HG03039 (cell line): ENCODE measurements around the gene SLC7A14.

ENCODE experiments used
- ATAC-seq: cut with Tn5 transposase; IDR thresholded peaks from one replicate; pipeline ENCODE4 v1.9.1; 2021; ENCODE audit warnings: mild to moderate bottlenecking, moderate library complexity; ENCODE audit not compliant: unreplicated experiment

Gene SLC7A14

DNA sequence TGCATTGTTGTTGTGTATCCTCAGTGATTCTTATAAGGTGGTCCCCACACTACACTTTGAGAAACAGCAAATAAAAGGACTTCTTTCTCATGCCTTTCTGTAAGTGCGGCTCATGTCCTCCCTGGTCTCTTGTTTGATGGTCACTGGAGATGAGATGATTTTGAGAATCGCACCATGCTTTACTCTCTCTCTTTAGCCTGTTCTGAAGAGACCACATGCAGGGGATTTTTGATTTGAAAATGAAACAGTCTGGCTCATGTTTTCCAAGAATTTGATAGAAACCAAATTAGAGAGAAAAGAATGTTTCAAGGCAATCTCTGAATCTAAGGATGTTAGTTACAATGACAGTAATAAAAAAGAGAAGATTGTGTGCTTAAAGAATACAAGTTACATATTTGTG lies 149.2 kb downstream of the SLC7A14 start:
- no peak for ATAC-seq

DNA sequence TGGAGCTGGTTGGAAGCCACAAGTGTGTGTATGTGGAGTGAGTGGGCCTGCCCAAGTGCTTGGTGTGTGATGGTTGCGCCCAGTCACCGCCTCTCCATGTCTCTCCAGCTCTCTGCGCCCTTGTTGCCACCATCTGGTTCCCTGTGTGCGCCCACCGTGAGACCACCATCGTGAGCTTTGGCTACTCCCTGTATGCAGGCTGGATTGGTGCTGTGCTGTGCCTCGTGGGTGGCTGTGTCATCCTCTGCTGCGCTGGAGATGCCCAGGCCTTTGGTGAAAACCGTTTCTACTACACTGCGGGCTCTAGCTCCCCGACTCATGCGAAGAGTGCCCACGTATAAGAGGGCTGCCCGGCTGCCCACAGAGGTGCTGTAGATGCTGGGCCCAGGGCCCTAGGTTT lies 153.5 kb downstream of the SLC7A14 start:
- no peak for ATAC-seq

DNA sequence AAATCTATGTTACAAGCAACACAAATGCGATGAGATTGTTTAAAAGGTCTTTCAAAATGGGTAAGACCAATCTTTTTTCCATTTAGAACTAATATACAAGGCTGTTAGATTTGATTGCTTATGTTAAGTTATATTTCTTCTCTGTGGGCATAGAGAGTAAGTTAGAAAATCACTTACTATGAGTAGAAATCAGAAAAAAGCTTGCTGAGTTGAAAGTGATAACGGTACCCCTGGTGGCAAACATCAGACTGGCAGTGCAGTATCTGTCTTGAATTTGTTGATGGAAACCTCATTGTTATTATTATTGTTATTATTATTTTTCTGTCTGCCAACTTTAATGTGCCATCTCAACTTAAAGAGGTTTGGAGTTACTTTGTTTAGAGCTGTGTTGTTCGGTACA lies 154.8 kb downstream of the SLC7A14 start:
- ATAC-seq, result no peak

DNA sequence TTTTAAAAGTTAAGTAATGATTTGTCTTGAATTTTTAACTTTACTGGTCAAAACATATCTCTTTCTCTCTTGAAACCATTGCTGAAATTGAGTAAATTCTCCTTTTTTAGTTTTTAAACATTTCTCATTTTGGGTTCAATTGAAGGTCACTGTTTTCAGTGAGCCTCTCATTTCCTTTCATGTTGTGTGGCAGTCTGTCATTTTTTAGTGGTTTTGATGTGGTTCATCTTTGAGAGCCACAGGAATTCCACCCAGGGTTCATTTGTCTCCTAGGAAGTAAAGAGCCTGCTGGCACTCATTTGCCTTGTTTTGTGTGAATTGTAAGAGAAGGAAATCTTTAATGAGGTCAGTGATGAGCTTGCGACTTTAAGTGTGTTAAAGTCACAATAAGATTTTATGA lies 156.8 kb downstream of the SLC7A14 start:
- no peak for ATAC-seq

DNA sequence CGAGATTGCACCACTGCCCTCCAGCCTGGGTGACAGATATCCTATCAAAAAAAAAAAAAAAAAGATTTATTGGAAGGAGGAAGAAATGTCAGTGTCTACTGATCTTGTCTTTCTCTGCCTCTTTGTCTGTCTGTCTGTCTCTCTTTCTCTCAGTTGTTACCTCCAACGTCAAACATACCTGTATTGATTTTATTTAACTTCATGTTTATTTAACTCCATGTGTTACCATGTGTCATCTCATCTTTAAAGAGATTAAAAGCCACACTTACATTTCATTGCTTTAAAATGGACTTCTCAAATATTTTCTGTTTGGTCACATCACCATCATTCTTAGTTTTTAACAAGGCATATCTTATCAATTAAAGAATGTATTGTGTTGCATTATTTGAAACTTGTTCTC lies 157.8 kb downstream of the SLC7A14 start:
- no peak for ATAC-seq

DNA sequence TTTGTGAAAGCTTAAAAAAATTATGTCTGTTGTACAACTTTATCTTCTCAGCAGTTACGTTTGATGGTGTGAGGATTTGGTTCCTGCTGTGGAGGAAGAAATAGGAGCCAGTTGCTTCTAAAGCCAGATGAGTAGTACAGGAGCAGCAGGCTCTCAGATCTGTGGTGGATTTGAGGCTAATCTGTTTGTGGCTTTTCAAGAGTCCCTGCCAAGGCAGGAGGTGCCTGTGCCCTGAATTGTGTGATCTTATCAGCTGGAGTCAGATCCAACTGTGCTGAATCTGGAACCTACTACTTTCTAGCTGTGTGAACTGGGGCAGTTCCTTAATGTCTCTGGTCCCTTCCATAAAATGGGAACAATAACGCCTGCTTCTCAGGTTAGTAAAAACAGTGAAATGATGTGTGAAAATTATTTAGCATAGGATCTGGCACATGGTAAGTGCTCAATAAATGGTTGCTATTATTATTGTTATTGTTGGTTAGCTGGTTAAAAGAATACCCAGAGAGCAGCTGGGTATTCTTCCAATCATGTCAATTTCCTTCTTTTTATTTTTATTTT lies 159.6 kb downstream of the SLC7A14 start:
- no peak for ATAC-seq

DNA sequence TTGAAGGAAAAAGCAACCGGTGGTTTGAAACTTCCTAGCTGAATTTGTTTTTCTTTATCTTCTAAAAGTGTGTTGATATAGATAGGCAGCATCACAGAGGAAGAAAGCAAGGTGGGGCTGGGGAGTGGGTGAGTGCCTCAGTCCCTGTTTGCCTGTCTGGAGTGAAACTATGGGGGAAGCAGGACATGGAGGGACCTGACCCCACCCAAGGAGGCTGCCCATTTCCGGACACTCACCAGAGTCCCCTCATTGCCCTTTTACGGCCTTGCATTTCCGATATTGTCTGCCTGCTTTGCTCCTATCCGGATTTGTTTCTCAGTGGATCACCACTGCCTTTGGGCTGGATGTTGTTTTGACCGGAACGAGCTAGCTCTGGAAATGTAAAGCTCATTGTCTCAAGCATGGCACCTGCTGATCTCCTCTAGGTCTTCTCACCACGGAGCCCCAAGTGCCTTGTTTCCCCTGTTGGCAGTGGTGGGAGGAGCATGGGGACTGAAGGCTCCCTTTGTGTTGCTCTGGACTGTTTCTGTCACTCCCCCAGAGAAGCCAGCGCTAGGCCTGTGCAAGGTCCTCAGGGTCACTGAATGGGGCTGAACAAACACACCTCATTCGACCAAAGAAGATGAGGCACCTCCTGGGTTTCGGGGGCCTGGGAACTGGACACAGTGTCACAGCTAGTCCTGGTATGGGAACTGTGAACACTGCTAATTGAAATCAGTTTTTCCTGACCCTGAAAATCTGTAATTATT lies 160.2 kb downstream of the SLC7A14 start:
- no peak for ATAC-seq

DNA sequence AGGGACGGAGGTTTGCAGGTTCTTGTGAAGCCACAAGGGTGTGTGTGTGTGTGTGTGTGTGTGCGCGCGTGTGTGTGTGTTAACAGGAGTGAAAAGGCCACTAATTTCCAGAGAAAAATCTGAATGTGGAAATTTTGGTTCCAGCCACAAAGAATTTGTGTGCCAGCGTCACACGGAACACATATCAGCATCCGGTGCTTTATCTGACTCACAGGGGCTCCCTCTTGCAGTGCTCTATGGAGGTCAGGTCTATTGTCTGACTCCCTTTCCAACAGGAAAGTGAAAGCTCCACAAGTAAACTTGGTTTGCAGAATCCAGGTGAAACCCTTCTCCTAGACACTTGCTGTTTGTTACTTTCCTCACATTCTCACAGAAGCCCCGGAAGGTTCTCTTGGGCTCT lies 161.0 kb downstream of the SLC7A14 start:
- no peak for ATAC-seq

DNA sequence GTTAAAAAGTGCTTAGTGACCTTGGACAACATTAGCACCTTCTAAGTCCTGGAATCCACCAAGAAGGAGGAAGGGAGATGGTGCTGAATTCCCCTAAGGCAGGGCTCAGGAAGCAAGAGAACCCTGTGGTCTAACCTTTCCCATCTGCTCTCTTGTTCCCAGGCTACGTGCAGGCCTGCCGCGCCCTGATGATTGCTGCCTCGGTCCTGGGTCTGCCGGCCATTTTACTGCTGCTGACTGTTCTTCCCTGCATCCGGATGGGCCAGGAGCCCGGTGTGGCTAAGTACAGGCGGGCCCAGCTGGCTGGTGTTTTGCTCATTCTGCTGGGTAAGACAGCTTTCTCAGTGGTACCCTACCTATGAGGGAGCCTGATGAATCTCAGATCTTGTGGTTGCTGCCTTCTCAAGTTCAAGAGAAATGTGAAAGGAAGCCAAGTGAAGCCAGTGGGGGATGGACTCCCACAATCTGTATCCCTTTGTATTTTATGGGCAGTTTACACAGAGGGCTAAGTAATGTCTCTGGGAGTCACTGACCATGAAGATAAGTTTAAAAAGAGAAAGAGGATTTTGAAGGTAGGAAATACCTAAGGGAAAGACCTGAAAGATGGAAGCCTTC lies 162.8 kb downstream of the SLC7A14 start:
- no peak for ATAC-seq

DNA sequence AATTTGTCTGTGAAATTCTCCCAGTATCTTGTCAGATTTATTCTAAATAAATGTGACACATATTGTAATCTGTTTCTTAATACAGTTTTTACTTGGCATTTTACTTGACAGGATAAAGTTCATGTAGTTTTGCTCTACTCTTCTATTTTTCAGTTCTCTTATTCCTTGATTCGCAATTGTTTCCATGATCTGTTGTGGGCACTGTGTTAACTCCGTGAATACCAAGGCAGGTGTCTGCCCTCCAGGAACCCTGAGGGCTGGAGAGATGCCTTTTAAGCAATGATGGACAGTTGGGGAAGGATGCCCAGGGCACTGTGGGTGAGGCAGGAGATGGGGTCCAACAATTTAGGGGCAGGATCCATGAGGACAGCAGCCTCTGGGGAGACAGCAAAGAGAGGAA lies 164.1 kb downstream of the SLC7A14 start:
- ATAC-seq, result no peak

DNA sequence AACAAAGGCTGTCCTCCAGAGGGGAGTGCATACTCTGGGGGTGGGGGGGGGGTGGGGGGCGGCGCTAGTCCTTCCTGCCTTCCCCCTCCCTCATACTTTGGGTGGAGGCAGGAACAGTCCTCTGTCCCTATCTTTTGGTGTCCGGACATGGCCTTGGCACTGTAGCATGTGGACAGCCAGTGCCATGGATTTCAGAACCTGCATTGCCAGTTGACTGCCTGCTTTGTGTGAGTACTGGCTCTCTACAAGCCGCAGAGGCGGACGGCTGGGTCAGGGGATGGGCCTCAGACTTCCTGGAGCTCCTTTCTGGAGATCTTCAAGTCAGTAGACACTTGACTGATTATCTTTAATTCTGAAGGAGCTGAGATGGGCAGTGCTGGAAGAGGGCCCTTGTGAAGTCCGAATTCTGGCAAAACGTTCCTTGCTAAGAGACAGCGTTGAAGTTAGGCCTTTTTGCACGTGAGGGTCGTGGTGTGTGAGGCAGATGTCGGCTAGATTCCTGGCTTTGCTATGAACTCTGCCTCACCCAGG lies 164.7 kb downstream of the SLC7A14 start:
- no peak for ATAC-seq

DNA sequence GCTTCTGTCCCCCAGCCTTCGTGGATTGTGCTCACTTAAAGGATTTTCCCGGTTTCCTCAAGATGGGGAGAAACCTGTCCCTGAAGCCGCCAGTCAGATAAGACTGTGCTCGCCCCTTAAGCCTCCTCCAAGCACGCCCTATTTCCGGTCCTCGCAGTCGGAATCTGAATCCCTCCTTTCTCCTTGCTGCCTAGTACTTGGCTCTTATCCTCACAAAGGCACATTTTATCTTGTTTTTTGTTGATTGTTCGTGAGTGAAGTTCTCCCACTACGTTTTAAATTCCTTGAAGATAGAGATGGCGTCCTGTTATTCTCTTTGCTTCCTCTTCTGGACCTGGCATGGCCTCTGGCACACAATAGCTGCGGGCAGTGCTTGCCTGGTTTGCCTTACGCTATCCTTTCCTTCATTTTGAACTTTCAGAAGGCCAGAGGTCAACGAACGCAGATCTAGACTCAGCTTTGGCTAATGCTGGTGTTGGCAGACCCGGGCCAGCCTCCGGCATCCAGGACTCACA lies 165.5 kb downstream of the SLC7A14 start:
- ATAC-seq, result no peak

DNA sequence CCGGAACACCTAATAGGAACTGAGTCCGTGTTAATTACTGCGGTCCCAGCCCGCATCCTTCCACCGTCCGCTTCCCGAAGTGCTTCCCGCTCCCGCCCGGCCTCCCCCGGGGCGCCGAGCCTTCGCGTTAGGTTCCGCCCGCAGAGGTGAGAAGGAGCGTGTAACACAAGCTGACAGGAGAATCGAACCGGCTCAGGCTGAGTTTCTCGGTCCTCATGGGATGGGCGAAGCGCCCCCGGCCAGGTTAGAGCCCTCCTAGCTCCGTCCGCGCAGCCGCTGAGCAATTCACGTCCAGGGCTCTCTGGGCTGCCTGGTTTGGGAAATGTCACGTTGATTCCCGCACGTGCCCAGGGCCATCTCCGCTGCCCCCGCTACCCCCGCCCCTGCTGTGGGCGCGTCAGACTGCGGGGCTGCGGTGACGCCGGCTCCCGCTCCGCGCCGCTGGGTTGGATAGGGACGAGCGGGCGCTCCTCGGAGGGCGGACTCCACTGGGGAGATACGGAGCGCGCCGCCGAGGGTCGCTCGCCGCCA lies 166.3 kb downstream of the SLC7A14 start:
- no peak for ATAC-seq

DNA sequence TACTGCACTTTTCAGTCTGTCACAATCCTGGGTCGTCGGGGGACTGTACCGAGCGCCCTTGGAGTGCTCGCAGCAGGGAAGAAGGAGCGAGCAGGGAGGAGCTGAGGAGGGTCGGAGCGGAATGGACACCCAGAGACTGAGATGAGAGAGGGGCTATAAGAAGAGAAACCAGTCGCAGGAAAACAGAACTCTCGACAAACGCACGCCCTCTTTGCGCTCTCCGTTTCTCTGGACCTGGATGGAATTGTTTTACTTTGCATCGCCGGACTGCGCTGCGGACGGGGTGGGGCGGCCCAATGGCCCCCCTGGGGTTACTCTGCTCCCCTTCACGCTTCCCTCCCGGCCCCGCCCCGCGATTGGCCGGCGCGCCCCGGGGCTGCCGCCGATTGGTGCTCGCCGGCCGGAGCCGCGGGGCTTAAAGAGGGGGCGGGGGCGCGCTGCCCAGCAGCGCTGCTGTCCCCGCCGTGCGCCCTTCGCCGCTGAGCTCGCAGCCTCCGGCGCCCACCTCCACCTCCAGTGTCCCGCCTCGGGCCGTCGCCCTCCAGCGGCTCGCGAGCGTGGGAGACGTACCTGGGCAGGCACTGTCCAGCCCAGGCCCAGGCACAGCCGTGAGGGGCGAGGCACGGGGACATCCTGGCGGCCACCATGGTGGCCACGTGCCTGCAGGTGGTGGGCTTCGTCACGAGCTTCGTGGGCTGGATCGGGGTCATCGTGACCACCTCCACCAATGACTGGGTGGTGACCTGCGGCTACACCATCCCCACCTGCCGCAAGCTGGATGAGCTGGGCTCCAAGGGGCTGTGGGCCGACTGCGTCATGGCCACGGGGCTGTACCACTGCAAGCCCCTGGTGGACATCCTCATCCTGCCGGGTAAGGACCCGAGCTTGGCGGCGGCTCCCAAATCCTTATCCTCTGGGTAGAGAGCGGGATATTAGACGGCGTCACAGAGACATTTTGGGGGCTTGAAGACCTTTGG lies 167.2 kb downstream of the SLC7A14 start, which contains the start of gene CLDN11:
Gene CLDN11, plus strand, starts transcription at position 447 of the 977 bp plus-strand sequence. Its CDS starts 199 bp downstream, at position 646.
- ATAC-seq, result no peak

DNA sequence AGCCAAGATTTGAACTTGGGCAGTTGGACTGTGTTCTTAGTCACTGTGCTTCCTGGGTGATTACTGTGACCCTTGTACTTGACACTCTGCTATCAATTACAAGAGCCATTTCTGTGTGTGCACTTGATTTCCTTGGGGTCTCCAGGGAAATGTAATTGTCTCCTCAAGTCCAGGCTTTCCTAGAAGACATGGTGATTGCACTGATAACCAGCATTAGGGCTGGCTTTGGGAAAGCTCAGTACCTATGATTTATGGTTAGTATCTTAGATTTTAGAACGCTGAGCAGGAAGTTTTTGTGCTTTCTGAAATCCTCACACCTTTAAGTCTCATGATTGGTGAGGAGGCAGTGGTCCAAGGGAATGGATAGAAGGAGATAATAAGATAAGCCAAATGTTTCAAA lies 168.8 kb downstream of the SLC7A14 start:
- no peak for ATAC-seq

DNA sequence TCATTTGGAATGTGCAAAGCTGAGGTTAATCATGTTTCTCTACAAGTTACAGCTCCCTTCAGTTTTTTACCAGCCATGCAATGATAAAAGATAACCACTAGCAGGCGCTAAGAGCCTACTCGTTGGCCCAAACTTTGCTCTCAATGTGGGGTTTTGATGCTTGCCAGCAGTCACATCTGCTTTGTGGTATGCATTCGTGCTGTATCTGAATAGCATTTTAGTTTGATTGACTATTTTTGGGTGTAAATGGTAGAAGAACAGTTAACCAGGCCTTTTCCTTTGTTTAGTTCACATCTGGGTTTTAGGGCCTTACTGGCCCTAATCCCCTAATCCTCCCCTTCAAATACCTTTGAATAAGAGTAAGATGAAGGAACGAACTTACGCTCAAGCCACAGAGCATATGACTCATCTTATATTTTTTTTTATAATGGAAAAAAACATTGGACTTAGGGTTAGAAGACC lies 171.6 kb downstream of the SLC7A14 start:
- no peak for ATAC-seq

DNA sequence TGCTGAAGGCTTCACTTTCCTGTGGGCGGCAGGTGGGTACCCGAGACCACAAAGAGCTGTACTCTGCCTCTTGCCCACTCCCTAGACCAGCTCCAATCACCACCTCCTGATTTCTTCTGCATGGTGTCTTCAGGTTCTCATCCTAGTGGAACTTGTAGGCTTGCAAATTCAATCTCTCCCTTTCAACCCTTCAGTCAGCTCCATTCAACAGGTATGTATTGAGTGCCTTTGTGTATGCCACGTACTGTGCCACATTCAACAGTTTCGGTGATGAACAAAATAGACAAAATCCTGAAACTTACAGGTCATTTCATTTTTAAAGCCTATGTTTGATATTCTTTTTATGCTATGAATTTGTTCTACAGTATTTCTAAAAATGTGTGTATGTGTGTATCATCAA lies 172.6 kb downstream of the SLC7A14 start:
- no peak for ATAC-seq

DNA sequence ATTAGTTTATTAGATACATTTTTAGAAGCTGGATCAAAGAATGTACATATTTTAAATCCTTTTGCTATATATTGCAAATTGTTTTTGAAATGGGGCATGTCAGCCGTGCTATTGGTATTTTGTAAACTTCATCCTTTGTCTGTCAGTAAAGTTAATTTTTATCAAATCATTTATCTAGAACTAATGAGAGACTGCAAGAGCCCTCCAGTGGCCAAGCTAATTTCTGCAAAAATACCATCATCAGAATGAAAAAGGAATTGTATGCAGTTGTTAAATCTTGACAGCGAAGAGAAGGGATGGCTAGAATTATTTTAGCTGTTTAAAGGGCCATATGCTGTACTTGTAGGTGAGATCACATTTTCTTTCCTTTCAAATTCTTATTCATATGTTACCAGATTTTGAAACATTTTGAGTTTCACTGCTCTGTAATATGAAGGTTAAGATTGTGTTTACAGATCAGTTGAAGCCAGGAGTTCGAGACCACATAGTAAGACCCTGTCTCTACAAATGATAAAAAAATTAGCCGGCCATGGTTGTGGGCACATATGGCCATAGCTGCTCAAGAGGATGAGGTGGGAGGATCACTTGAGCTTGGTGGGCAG lies 175.3 kb downstream of the SLC7A14 start:
- ATAC-seq, result no peak
